Stimulated activated CD8-positive, alpha-beta memory T cell treated with anti-CD3 and anti-CD28 coated beads, Interleukin-15, amount 100 ng/mL, for 1 hour (primary cell): ENCODE data around the gene CASP1.

ENCODE experiments used
- DNase-seq: peaks from one replicate; pipeline ENCODE4 v3.0.0-alpha.2; 2020; ENCODE audit warnings: low read depth

The CASP1 gene

GRCh38 chr11:104984808-104985207, 50.1 kb downstream of the CASP1 start:
- DNase-seq = no peak

GRCh38 chr11:104979839-104980238, 55.1 kb downstream of the CASP1 start:
- no peak for DNase-seq
